Measurements from ENCODE around the gene LRRC53.

LRRC53 gene

DNA sequence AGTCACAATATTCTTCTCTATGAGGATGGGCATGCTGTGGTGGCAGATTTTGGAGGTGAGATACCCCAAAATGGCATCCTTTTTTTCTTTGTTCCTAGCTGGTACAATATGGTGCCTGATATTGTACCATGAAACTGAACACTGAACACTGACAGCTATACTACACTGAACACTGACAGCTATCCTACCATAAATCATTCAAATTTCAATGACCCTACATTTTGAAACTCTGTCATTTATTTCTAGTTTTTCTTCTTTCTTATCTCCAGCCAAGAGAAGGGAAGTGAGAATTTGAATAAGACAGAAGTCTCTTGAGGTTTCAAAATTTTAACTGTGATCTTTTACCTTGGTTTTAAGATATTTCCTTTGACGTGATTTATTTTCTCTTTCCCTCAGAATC, 76.3 kb downstream of the LRRC53 start:
- DNase-seq (ENCODE audit: low read depth in 2 of 2), result no peak

DNA sequence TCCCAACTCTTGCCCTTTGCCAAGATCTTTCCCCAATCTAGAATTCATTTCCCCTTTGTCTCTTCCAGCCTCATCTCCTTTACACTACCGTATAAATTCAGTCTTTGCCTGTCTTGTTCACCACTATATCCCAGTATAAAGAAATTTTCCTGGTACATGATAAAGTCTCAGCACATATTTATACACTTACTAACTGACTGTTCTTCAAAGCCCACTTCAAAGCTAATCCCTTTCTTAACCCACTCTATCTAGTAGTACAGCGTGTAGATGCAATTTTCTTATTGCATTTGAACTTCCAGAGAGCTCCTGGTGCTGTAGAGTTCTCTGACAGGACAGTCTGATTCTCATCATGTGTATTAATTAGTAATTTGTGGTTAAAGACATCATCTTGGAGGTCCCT, 78.1 kb downstream of the LRRC53 start:
- DNase-seq (ENCODE audit: low read depth in 2 of 2), result no peak

DNA sequence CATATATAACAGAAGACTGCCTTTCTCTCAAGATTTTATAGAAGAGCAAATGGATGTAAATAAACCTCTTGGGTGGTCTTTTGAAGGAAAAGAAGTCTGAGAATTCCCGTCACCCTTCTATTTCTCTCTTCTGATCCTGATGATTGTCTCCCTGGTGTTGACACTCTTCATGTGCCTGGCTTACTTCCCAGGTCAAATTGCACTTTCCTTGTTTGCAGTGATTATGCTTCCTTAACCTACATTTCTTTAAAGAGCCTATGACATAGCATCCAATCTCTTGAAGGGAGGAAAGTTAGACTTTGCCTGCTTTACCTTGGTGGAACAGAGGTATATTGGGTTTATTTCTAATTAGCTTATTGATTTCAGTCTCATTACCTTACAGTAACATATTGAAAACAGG, 80.1 kb downstream of the LRRC53 start:
- DNase-seq (ENCODE audit: low read depth in 2 of 2), result no peak

DNA sequence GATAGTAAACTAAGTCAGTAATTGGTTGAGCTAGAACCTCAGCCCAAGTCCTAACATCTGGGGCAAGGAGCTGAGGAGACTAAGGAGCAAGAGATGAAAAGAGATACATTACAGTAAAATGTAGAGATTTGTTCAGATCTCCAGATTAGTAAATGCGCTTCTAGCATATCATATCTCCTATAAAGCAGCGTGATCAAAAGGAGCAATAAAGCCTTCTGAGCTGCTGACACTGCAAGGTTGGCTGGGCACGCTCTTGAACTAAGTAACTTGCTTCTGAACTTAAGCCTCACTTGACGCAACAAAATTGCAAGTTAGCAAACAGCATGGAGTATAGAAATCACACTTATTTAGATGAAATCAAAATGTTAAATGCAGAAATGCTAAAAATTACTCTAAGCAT, 80.9 kb downstream of the LRRC53 start:
- no peak for DNase-seq (ENCODE audit: low read depth in 2 of 2)

DNA sequence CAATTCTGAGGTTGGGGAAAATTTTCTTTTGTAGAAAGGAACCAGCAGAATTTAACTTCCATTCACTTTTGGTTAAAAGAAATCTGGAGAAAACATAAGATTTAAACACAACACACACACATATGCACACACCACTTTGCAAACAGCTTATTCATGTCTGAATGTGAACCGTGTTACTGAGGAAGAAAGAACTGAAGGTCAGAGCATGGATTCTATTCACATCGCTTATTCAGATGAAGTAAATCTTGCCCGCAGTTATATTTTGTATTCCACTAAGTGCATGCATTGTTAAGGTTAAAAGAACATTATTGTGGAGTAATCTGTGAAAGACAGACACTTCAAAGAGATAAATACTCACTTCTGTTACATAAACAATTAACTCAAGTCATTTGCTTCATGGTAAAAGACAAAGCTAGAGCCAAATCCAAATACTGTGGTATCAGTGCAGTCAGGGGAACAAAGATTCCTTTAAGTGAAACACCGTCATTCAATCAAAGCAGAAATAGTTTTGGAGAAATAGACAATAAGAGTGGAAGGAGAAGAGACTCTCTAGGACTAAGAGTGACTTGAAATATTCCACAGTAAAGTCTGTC, 82.0 kb downstream of the LRRC53 start:
- DNase-seq (ENCODE audit: low read depth in 2 of 2), result no peak

DNA sequence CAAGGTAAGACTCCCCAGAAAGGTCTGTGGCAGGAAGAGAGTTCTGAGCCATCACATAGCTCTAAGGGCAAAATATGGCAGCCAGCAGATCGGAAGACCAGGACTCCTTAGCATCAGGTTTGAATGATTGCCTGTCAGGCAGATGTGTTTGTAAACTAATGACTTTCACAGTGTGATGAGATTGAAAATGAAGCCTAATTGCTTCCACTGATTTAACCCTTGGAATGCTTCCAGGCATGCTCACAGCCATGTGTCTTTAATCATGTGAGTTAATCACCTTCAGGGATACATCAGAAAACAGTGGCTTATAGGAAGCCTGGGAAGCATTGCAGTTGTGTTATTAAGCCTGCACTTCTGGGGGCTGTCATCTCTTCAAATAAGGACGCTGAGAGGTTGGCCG, 82.8 kb downstream of the LRRC53 start:
- no peak for DNase-seq (ENCODE audit: low read depth in 2 of 2)

DNA sequence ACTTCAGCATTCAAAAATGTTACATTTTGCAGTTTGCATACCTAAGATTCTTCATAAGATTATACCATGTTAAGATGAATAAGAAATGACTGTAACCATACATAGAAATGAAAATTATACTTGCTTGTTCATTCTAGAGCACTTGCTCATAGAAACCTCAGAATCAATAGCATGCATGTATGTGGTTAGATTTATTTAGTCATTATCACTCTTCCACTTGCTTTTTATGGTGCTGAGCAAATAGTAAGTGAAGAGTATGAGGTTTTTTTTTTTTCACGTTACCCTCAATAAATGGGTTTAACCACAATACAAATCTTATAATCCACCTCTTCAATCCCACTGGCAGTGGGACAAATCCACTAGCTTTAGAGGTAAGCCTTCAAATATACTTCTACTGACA, 84.7 kb downstream of the LRRC53 start:
- no peak for DNase-seq (ENCODE audit: low read depth in 2 of 2)

DNA sequence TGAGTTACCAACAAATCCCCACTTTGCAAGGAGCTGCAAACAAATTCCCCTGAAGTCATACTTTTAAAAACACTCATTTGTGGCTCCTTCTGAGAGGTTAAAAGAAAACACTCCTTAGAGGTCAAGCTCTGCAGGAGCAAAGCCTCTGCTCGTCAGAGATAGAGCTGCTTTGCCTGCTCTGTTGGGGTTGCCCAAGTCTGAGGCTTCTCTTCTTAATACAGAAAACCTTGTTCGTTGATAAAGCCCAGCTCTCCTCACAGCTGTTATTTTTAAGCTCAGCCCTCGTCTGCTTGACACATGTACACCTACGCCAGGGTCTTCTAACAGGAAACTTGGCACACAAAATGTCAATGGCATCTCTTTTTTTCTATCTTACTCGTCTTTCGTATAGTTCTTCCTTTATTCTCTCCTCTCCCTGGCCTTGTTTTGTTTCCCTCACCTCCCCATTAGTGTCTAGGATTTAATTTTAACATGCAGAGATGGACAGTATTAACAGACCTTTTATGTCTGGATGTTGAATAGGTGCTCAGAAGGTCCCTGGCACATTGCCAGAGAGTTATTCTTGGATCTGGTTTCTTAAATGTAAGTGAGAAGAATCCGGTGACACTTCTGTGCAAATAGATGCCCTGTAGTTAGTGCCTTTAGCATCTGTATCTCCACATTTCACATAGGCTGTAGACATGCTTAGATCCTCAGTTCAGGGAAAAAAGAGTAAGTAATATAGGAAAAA, 86.0 kb downstream of the LRRC53 start:
- no peak for DNase-seq (ENCODE audit: low read depth in 2 of 2)

DNA sequence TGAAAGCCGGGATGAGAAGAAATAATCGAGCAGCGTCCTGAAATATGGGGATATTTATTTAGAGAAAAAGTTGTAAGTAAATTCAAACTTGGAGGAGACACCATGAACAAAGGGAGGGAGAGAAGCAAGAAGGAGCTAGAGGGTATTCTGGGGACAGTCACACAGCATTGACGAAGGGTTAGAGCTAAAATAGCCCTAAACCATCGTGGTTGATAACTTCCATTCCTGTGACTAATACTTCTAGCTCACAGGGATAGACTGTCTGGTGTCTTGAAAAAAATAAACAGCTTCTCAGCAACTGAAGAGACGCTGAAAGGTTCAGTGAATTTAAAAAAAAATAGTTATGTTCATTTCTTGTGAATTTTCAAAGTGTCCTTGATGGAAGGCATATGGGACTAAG, 86.7 kb downstream of the LRRC53 start:
- DNase-seq (ENCODE audit: low read depth in 2 of 2), result no peak

DNA sequence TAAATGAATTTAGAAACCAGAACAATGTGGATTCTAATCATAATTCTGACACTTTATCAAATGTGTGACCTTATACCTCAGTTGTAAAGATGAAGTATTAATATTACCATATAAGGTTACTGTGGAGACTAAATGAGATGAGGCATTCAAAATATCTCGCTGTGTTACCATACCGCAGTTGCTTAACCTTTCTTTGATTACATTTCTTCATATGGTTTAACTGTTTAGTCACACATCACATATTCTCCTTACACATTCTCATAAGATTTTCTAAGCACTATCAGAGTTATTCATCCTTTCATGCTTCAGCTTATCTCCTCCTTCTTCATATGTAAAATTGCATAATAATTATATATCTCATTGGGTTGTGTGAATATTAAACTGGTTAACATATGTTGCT, 88.9 kb downstream of the LRRC53 start:
- no peak for DNase-seq (ENCODE audit: low read depth in 2 of 2)

DNA sequence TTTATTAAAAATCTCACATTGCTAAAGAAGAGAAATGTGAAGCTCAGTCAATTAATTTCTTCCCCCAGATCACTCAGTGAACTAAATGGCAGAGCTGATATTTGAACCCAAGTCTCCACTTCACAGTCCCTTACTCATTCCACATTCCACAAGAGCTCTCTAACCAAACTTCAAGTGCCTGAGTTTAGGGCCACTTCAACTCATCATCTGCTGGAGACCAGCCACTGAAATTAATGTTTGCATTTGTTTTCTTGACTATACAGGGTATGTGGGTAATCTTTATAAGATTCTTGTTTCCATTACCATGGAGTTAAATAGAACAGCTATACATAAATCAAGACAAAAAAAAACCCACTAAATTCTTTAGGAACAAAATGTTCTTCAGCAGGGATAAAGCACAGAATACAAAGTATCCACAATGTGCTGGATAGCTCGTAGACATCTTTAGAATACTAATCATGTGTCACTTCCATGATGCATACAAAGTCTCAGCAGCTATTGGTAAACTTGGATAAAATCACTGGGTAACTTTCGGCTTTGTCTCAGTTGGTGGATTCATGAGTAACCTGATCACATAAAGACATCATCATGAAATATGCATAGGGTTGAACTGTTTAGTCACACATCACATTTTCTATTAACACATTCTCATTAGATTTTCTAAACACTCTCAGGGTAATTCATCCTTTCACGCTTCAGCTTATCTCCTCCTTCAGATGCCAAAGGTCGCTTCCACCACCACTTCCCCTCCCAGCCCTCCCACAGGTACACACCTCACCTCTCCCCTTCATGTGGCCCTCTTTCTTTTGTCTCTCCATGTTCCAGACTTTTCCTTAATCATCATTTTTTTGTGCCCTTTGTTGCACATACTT, 89.8 kb downstream of the LRRC53 start:
- DNase-seq (ENCODE audit: low read depth in 2 of 2), result no peak

DNA sequence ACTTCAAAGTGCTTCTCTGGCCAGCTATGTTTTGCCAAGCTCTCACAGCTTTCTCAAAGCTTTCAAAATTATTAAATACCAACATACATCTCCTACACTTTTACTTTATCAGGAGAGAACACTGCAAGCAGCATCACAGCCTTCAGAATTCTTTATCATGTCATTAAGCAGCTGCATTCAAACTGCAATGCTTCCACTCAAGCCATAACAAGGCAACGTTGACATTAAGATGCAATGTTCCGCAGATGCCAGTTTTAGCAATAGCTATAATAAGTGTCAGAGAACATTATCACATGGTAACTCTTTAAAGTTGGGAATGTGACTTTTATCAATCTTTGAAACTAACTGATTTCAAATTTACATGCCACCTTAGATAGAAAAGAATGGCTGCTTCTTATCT, 91.9 kb downstream of the LRRC53 start:
- no peak for DNase-seq (ENCODE audit: low read depth in 2 of 2)
